ENCODE results near the gene ENOX2.
"Not testable (repeated sequence)": the region's sequence is repeated elsewhere in the genome, so short reads cannot be mapped to it uniquely, and the experiment has no call there.

Gene ENOX2

DNA sequence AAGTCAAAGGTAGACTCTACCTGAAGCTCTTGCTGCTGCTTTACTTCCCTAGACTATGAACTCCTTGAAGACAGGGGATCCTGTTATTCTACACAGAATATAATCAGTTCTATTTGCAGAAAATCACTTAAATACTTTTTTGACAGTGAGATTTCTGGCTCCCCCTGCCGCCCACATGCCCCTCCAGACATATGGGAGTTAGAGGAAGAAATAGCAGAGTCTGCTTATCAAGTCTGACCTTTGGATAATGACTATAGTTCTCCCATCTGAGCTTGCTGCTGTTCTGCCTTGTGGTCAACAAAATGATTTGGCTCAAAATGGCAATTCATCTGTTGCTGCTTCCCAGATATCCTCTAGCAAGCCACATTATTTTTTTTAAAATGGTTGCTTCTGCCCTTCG lies 101.1 kb downstream of the ENOX2 start:
- no peak overlapping the region for H2AFZ ChIP-seq (ENCODE audit: low read depth, low read length)
- no peak overlapping the region for H3K4me2 ChIP-seq (ENCODE audit: insufficient read depth, low read length)
- no peak overlapping the region for H3K27ac ChIP-seq (ENCODE audit: low read length)
- H3K79me2 ChIP-seq (ENCODE audit: insufficient read depth, low read length), result no peaks in the 10 kb centered on the region
- H3K4me3 ChIP-seq (ENCODE audit: low read depth in 1 of 2, low read length in 2 of 2), result no peak overlapping the region
- no peak for ATAC-seq (ENCODE audit: insufficient read depth, low read depth)
- no peaks in the 10 kb centered on the region for H3K9me3 ChIP-seq (ENCODE audit: insufficient read depth, low read length, severe bottlenecking)
- no peaks in the 10 kb centered on the region for H3K36me3 ChIP-seq (ENCODE audit: insufficient read depth, low read length)
- H3K27me3 ChIP-seq (ENCODE audit: insufficient read depth, low read length, poor library complexity), result no peaks in the 10 kb centered on the region
- no peaks in the 10 kb centered on the region for H3K4me1 ChIP-seq (ENCODE audit: insufficient read depth, low read length)
- H3K9ac ChIP-seq (ENCODE audit: low read depth, low read length), result no peak overlapping the region
- no peak for DNase-seq
- TF ChIP-seq EZH2 (IDR thresholded peaks at IDR 0.05; ENCODE audit: borderline replicate concordance, low read depth, low read length, severe bottlenecking), result no peak
- TF ChIP-seq, protein P1, sequence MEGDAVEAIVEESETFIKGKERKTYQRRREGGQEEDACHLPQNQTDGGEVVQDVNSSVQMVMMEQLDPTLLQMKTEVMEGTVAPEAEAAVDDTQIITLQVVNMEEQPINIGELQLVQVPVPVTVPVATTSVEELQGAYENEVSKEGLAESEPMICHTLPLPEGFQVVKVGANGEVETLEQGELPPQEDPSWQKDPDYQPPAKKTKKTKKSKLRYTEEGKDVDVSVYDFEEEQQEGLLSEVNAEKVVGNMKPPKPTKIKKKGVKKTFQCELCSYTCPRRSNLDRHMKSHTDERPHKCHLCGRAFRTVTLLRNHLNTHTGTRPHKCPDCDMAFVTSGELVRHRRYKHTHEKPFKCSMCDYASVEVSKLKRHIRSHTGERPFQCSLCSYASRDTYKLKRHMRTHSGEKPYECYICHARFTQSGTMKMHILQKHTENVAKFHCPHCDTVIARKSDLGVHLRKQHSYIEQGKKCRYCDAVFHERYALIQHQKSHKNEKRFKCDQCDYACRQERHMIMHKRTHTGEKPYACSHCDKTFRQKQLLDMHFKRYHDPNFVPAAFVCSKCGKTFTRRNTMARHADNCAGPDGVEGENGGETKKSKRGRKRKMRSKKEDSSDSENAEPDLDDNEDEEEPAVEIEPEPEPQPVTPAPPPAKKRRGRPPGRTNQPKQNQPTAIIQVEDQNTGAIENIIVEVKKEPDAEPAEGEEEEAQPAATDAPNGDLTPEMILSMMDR (IDR thresholded peaks at IDR 0.05; ENCODE audit: borderline replicate concordance, extremely low read depth, low read length, poor library complexity, severe bottlenecking), result no peak
- H4K20me1 ChIP-seq (ENCODE audit: insufficient read depth, low read length), result no peaks in the 10 kb centered on the region

DNA sequence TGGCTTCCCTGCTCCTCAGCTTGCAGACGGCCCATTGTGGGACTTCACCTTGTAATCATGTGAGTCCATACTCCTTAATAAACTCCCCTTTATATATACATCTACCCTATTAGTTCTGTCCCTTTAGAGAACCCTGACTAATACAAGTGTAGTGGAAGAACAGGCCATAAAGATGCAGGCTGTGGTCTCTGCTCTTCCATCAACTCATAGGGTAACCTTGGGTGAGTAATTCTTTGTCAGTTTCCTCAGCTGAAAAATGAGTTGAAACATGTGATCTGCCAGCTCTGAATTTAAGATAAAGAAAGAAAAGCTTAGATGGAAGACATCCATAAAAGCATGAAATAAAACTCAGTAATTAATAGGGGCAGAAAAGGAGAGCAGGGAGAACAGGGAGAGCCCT lies 103.6 kb downstream of the ENOX2 start:
- Histone ChIP-seq H3K4me2 (ENCODE audit: insufficient read depth, low read length) (no peak overlapping the region), H3K27ac (ENCODE audit: low read length) (no peak overlapping the region), H3K36me3 (ENCODE audit: insufficient read depth, low read length) (no peaks in the 10 kb centered on the region), H3K4me3 (ENCODE audit: low read depth in 1 of 2, low read length in 2 of 2) (no peak overlapping the region), H3K9me3 (ENCODE audit: insufficient read depth, low read length, severe bottlenecking) (no peaks in the 10 kb centered on the region), H3K4me1 (ENCODE audit: insufficient read depth, low read length) (no peaks in the 10 kb centered on the region), H3K79me2 (ENCODE audit: insufficient read depth, low read length) (no peaks in the 10 kb centered on the region), H2AFZ (ENCODE audit: low read depth, low read length) (no peak overlapping the region), H3K27me3 (ENCODE audit: insufficient read depth, low read length, poor library complexity) (no peaks in the 10 kb centered on the region), H4K20me1 (ENCODE audit: insufficient read depth, low read length) (no peaks in the 10 kb centered on the region), H3K9ac (ENCODE audit: low read depth, low read length) (no peak overlapping the region)
- ATAC-seq (ENCODE audit: insufficient read depth, low read depth) (no peak), DNase-seq (no peak)
- no peak for TF ChIP-seq EZH2 (IDR thresholded peaks at IDR 0.05; ENCODE audit: borderline replicate concordance, low read depth, low read length, severe bottlenecking)
- TF ChIP-seq, protein P1 (IDR thresholded peaks at IDR 0.05; ENCODE audit: borderline replicate concordance, extremely low read depth, low read length, poor library complexity, severe bottlenecking), result no peak

DNA sequence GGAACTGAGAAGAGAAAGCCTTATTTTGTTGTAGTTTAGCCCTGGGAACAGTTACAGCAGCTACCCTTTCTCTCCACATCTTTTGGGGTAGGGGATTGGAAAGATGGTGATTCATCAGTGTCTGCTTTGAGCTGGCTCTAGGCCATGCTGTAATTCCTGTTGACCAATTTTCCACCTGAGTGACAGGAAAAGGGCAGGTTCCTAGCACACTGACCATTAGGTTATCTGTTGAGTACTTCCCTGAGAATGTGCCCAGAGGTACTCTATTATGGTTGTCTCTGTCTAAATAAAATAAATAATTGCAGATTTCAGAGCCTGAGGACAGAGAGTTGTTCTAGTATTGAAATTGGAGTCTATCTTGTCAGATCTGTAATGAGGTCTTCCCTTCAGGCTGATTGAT lies 109.0 kb downstream of the ENOX2 start:
- Histone ChIP-seq H3K36me3 (ENCODE audit: insufficient read depth, low read length) (no peaks in the 10 kb centered on the region), H2AFZ (ENCODE audit: low read depth, low read length) (no peak overlapping the region), H3K79me2 (ENCODE audit: insufficient read depth, low read length) (no peaks in the 10 kb centered on the region), H3K9me3 (ENCODE audit: insufficient read depth, low read length, severe bottlenecking) (no peaks in the 10 kb centered on the region), H3K9ac (ENCODE audit: low read depth, low read length) (no peak overlapping the region), H3K4me3 (ENCODE audit: low read depth in 1 of 2, low read length in 2 of 2) (no peak overlapping the region), H3K4me1 (ENCODE audit: insufficient read depth, low read length) (no peaks in the 10 kb centered on the region), H3K4me2 (ENCODE audit: insufficient read depth, low read length) (no peak overlapping the region), H3K27ac (ENCODE audit: low read length) (no peak overlapping the region), H4K20me1 (ENCODE audit: insufficient read depth, low read length) (no peaks in the 10 kb centered on the region), H3K27me3 (ENCODE audit: insufficient read depth, low read length, poor library complexity) (no peaks in the 10 kb centered on the region)
- no peak for DNase-seq
- no peak for ATAC-seq (ENCODE audit: insufficient read depth, low read depth)
- TF ChIP-seq, protein P1 (IDR thresholded peaks at IDR 0.05; ENCODE audit: borderline replicate concordance, extremely low read depth, low read length, poor library complexity, severe bottlenecking), result no peak
- TF ChIP-seq EZH2 (IDR thresholded peaks at IDR 0.05; ENCODE audit: borderline replicate concordance, low read depth, low read length, severe bottlenecking), result no peak

DNA sequence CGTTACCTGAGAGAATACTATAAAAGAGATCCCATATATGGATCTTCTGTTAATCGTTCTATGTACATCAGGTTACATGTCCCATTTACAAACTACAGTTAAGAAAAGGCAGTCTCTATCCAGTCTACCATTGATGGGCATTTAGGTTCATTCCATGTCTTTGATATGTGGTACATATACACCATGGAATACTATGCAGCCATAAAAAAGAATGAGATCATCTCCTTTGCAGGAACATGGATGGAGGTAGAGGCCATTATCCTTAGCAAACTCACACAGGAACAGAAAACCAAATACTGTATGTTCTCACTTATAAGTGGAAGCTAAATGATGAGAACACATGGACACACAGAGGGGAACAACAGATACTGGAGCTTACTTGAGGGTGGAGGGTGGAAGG lies 111.1 kb downstream of the ENOX2 start:
- H3K9ac ChIP-seq (ENCODE audit: low read depth, low read length); H3K27ac ChIP-seq (ENCODE audit: low read length); H4K20me1 ChIP-seq (ENCODE audit: insufficient read depth, low read length); ATAC-seq (ENCODE audit: insufficient read depth, low read depth); DNase-seq; H3K79me2 ChIP-seq (ENCODE audit: insufficient read depth, low read length); H3K4me2 ChIP-seq (ENCODE audit: insufficient read depth, low read length); H3K27me3 ChIP-seq (ENCODE audit: insufficient read depth, low read length, poor library complexity); H3K4me3 ChIP-seq (ENCODE audit: low read depth in 1 of 2, low read length in 2 of 2); H2AFZ ChIP-seq (ENCODE audit: low read depth, low read length); H3K9me3 ChIP-seq (ENCODE audit: insufficient read depth, low read length, severe bottlenecking); H3K4me1 ChIP-seq (ENCODE audit: insufficient read depth, low read length); H3K36me3 ChIP-seq (ENCODE audit: insufficient read depth, low read length): not testable (repeated sequence)

All from DND-41 (cell line).